ENCODE results near the gene NUP62. TPM values are rescaled to one million over a fixed set of nuclear protein-coding genes. Genes with fewer than 3 reads are reported as not detected.

NUP62 gene
- polyA plus RNA-seq, 1 donor (not counting 4 experiments of a cell fraction or from before 2014, with no cell fraction given): 12.9 TPM

DNA sequence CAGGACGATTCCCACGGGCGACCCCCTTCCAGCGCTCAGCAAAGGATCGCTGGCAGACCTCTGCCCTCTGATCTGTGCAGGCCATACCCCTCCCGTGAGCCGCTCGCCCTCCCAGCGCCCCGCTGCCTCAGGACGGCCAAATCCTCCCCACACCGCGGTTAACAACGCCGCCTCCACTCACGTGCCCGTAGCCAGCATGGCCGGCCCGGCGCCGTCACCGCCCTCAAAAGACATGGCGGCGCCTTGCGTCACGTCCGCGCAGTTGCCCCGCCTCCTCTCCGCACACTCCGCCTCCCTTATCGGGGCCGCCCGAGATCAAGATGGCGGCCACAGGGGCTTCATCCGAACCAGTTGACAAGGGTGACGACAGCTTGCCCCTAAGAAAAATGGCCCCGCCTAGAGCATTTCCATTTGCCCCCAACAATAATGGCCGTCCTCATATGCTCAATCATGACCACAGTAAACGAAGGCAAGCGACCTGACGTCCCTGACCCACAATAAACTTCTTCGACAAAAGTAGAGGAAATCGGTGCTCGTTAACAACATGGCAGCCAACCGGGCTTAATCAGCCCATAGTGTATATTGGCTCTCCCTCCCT, 52.8 kb downstream of the NUP62 start:
- H3K9me3 ChIP-seq (ENCODE audit: control insufficient read depth, low read depth, low read length): no peaks in the 10 kb centered on the region
- FAIRE-seq (peak; percentile 75), DNase-seq (ENCODE audit: low read depth, low spot score) (peak; percentile 90)
- no peaks in the 10 kb centered on the region for H3K27me3 ChIP-seq (ENCODE audit: control insufficient read depth, extremely low read depth, insufficient read depth, low read length)
- H3K9ac ChIP-seq (ENCODE audit: control insufficient read depth, extremely low read depth, insufficient read depth, low read length): peak overlapping the region; percentile 99
- peak overlapping the region; percentile 92 to 95 (median 94) for H3K4me3 ChIP-seq (ENCODE audit: control insufficient read depth in 2 of 3, extremely low read depth in 1 of 3, insufficient read depth in 2 of 3, low read depth in 1 of 3, low read length in 3 of 3)
- H2AFZ ChIP-seq (ENCODE audit: control insufficient read depth, low read length): peak overlapping the region; percentile 99
- no peak for TF ChIP-seq EZH2 (IDR thresholded peaks at IDR 0.05; ENCODE audit: low read length)
- peaks cover 36% of the 10 kb centered on the region for H3K79me2 ChIP-seq (ENCODE audit: control insufficient read depth, insufficient read depth, low read length)
- peaks cover 22 to 23% of the 10 kb centered on the region in 2 experiments for H3K36me3 ChIP-seq (ENCODE audit: control insufficient read depth in 2 of 2, extremely low read depth in 1 of 2, insufficient read depth in 2 of 2, low read length in 2 of 2)
- no peaks in the 10 kb centered on the region for H3K9me1 ChIP-seq (ENCODE audit: control insufficient read depth, extremely low read depth, insufficient read depth, low read length)
- peak overlapping the region; percentile 100 for H3K27ac ChIP-seq (ENCODE audit: control insufficient read depth, insufficient read depth, low read length)
- dilution Hi-C loops (cut with MboI; ENCODE audit: extremely low pct_ligation_motif_present, low sequenced_read_pairs): no loop called here
- H3K4me1 ChIP-seq (ENCODE audit: control insufficient read depth, extremely low read depth, insufficient read depth, low read length): peaks cover 23% of the 10 kb centered on the region
- H4K20me1 ChIP-seq (ENCODE audit: control insufficient read depth, extremely low read depth, insufficient read depth, low read length): no peaks in the 10 kb centered on the region
- H3K4me2 ChIP-seq (ENCODE audit: control insufficient read depth, extremely low read depth, insufficient read depth, low read depth, low read length): peak overlapping the region; percentile 98

DNA sequence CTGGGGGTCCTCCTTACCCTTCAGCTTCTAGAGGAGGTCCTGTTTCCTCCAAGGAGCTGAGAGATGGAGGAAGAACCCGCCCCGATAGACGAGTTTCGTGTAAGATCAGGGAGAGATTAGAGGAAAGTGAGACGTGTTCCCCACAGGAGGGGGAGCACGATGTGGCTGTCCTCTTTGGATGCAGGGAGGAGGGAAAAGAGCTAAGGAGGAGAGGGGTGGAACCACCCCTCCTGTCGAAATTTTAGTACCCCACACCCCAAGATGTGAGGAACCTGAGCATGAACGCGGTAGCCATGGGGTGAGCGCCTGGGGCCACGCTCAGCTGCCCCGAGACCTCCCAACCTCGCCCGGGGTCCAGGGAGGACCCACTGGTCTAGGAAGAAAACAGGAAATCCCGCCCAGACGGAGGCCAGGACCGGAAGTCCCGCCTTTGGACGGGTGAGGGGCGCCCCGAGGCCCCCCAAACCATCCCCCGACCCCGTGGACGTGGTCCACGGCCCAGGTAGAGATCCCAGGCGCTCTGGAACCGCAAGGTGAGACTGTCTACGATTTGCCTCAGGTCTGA, 53.4 kb downstream of the NUP62 start:
- Histone ChIP-seq H3K79me2 (ENCODE audit: control insufficient read depth, insufficient read depth, low read length) (peaks cover 36% of the 10 kb centered on the region), H2AFZ (ENCODE audit: control insufficient read depth, low read length) (peak overlapping the region; percentile 76), H3K9ac (ENCODE audit: control insufficient read depth, extremely low read depth, insufficient read depth, low read length) (peak overlapping the region; percentile 99), H3K36me3 (ENCODE audit: control insufficient read depth in 2 of 2, extremely low read depth in 1 of 2, insufficient read depth in 2 of 2, low read length in 2 of 2) (peaks cover 23 to 28% of the 10 kb centered on the region in 2 experiments), H3K4me3 (ENCODE audit: control insufficient read depth in 2 of 3, extremely low read depth in 1 of 3, insufficient read depth in 2 of 3, low read depth in 1 of 3, low read length in 3 of 3) (peak overlapping the region; percentile 78 to 95 (median 92)), H3K27me3 (ENCODE audit: control insufficient read depth, extremely low read depth, insufficient read depth, low read length) (no peaks in the 10 kb centered on the region), H3K4me2 (ENCODE audit: control insufficient read depth, extremely low read depth, insufficient read depth, low read depth, low read length) (peak overlapping the region; percentile 90), H3K9me3 (ENCODE audit: control insufficient read depth, low read depth, low read length) (no peaks in the 10 kb centered on the region), H3K4me1 (ENCODE audit: control insufficient read depth, extremely low read depth, insufficient read depth, low read length) (peaks cover 23% of the 10 kb centered on the region), H3K9me1 (ENCODE audit: control insufficient read depth, extremely low read depth, insufficient read depth, low read length) (no peaks in the 10 kb centered on the region), H3K27ac (ENCODE audit: control insufficient read depth, insufficient read depth, low read length) (peak overlapping the region; percentile 100), H4K20me1 (ENCODE audit: control insufficient read depth, extremely low read depth, insufficient read depth, low read length) (no peaks in the 10 kb centered on the region)
- no peak for FAIRE-seq
- TF ChIP-seq, protein P1, sequence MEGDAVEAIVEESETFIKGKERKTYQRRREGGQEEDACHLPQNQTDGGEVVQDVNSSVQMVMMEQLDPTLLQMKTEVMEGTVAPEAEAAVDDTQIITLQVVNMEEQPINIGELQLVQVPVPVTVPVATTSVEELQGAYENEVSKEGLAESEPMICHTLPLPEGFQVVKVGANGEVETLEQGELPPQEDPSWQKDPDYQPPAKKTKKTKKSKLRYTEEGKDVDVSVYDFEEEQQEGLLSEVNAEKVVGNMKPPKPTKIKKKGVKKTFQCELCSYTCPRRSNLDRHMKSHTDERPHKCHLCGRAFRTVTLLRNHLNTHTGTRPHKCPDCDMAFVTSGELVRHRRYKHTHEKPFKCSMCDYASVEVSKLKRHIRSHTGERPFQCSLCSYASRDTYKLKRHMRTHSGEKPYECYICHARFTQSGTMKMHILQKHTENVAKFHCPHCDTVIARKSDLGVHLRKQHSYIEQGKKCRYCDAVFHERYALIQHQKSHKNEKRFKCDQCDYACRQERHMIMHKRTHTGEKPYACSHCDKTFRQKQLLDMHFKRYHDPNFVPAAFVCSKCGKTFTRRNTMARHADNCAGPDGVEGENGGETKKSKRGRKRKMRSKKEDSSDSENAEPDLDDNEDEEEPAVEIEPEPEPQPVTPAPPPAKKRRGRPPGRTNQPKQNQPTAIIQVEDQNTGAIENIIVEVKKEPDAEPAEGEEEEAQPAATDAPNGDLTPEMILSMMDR (optimal IDR thresholded peaks at IDR 0.05 in 1 of 3, IDR thresholded peaks at IDR 0.05 in 1 of 3, conservative IDR thresholded peaks at IDR 0.05 in 1 of 3; ENCODE audit: extremely low read depth in 1 of 3, insufficient read depth in 2 of 3, low read length in 3 of 3): no peak
- TF ChIP-seq EZH2 (IDR thresholded peaks at IDR 0.05; ENCODE audit: low read length): no peak
- DNase-seq (ENCODE audit: low read depth, low spot score): no peak
- dilution Hi-C loops (cut with MboI; ENCODE audit: extremely low pct_ligation_motif_present, low sequenced_read_pairs): no loop called here

All from keratinocyte (primary cell).